ENCODE measurements around the gene S100A3.
A peak's percentile ranks its signal among the peaks of the same experiment; 100 is the strongest.

The S100A3 gene

GRCh38 chr1:153513023-153513422 is 36.0 kb downstream of the S100A3 start:
- H3K36me3 ChIP-seq (ENCODE audit: insufficient read depth, low read length), result no peaks in the 10 kb centered on the region
- H3F3A ChIP-seq (ENCODE audit: insufficient read depth, low read length), result no peaks in the 10 kb centered on the region
- H3K79me2 ChIP-seq (ENCODE audit: insufficient read depth, low read length), result no peaks in the 10 kb centered on the region
- H3K9me2 ChIP-seq (ENCODE audit: low read depth, low read length), result no peaks in the 10 kb centered on the region
- no peak overlapping the region for H3K9ac ChIP-seq (ENCODE audit: low read length)
- no peak overlapping the region for H3K27ac ChIP-seq (ENCODE audit: low read depth, low read length, poor library complexity, severe bottlenecking)
- TF ChIP-seq EZH2 (IDR thresholded peaks at IDR 0.05; ENCODE audit: borderline replicate concordance, low read length), result no peak
- no peak for TF ChIP-seq CTCF (IDR thresholded peaks at IDR 0.05; ENCODE audit: low read length)
- H2AFZ ChIP-seq (ENCODE audit: low read length), result no peak overlapping the region
- H3K27me3 ChIP-seq (ENCODE audit: insufficient read depth, low read length), result 0 out of 2 replicates have a peak, but pooled peaks cover 6% of the 10 kb centered on the region
- H3K4me2 ChIP-seq (ENCODE audit: low read length), result no peak overlapping the region
- H3K4me1 ChIP-seq (ENCODE audit: insufficient read depth, low read length, severe bottlenecking), result peaks cover 3% of the 10 kb centered on the region
- H3K9me3 ChIP-seq (ENCODE audit: low read length), result no peaks in the 10 kb centered on the region
- no peaks in the 10 kb centered on the region for H4K20me1 ChIP-seq (ENCODE audit: insufficient read depth, low read length)
- no peak overlapping the region for H3K4me3 ChIP-seq (ENCODE audit: low read depth, low read length, poor library complexity, severe bottlenecking)

- no peaks in the 10 kb centered on the region for H3F3A ChIP-seq (ENCODE audit: insufficient read depth, low read length)
- no peaks in the 10 kb centered on the region for H3K9me3 ChIP-seq (ENCODE audit: low read length)
- no peaks in the 10 kb centered on the region for H4K20me1 ChIP-seq (ENCODE audit: insufficient read depth, low read length)
- 0 out of 2 replicates have a peak, but pooled peaks cover 6% of the 10 kb centered on the region for H3K27me3 ChIP-seq (ENCODE audit: insufficient read depth, low read length)
- H3K4me1 ChIP-seq (ENCODE audit: insufficient read depth, low read length, severe bottlenecking), result peaks cover 3% of the 10 kb centered on the region
- H3K79me2 ChIP-seq (ENCODE audit: insufficient read depth, low read length), result no peaks in the 10 kb centered on the region
- H3K4me3 ChIP-seq (ENCODE audit: low read depth, low read length, poor library complexity, severe bottlenecking), result no peak overlapping the region
- H3K27ac ChIP-seq (ENCODE audit: low read depth, low read length, poor library complexity, severe bottlenecking), result no peak overlapping the region
- no peaks in the 10 kb centered on the region for H3K36me3 ChIP-seq (ENCODE audit: insufficient read depth, low read length)
- no peak overlapping the region for H3K9ac ChIP-seq (ENCODE audit: low read length)
- H3K9me2 ChIP-seq (ENCODE audit: low read depth, low read length), result no peaks in the 10 kb centered on the region
- TF ChIP-seq CTCF (IDR thresholded peaks at IDR 0.05; ENCODE audit: low read length) (peak; percentile 96), EZH2 (IDR thresholded peaks at IDR 0.05; ENCODE audit: borderline replicate concordance, low read length) (no peak)
- no peak overlapping the region for H2AFZ ChIP-seq (ENCODE audit: low read length)
- H3K4me2 ChIP-seq (ENCODE audit: low read length), result no peak overlapping the region
These were observed 38.1 kb downstream of the S100A3 start for GRCh38 chr1:153510984-153511410.

- no peak overlapping the region for H2AFZ ChIP-seq (ENCODE audit: low read length)
These were observed 39.2 kb downstream of the S100A3 start for GRCh38 chr1:153509729-153510354.

More at GRCh38 chr1:153509729-153510354, 39.2 kb downstream of the S100A3 start:
- H3F3A ChIP-seq (ENCODE audit: insufficient read depth, low read length), result no peaks in the 10 kb centered on the region
- no peak overlapping the region for H3K27ac ChIP-seq (ENCODE audit: low read depth, low read length, poor library complexity, severe bottlenecking)
- H3K9me3 ChIP-seq (ENCODE audit: low read length), result no peaks in the 10 kb centered on the region
- H3K4me1 ChIP-seq (ENCODE audit: insufficient read depth, low read length, severe bottlenecking), result peaks cover 3% of the 10 kb centered on the region
- no peaks in the 10 kb centered on the region for H3K27me3 ChIP-seq (ENCODE audit: insufficient read depth, low read length)
- no peaks in the 10 kb centered on the region for H3K9me2 ChIP-seq (ENCODE audit: low read depth, low read length)
- no peak overlapping the region for H3K4me3 ChIP-seq (ENCODE audit: low read depth, low read length, poor library complexity, severe bottlenecking)
- H4K20me1 ChIP-seq (ENCODE audit: insufficient read depth, low read length), result no peaks in the 10 kb centered on the region
- TF ChIP-seq EZH2 (IDR thresholded peaks at IDR 0.05; ENCODE audit: borderline replicate concordance, low read length) (no peak), CTCF (IDR thresholded peaks at IDR 0.05; ENCODE audit: low read length) (peak; percentile 91)
- H3K4me2 ChIP-seq (ENCODE audit: low read length), result no peak overlapping the region
- H3K36me3 ChIP-seq (ENCODE audit: insufficient read depth, low read length), result no peaks in the 10 kb centered on the region
- H3K79me2 ChIP-seq (ENCODE audit: insufficient read depth, low read length), result no peaks in the 10 kb centered on the region
- no peak overlapping the region for H3K9ac ChIP-seq (ENCODE audit: low read length)
